Hindlimb muscle (tissue), 1 donor: Measurements from ENCODE around the gene ATP1B2. TPM values are rescaled to one million over a fixed set of nuclear protein-coding genes. Genes with fewer than 3 reads are reported as not detected.

Source experiments
- DNase-seq: peaks from one replicate; pipeline ENCODE4 v3.0.0-alpha.2; 2013
- polyA plus RNA-seq: library from polyadenylated mRNA; unstranded; fragments of 120-200 nt; gene quantifications from one replicate; pipeline ENCODE4 v1.2.1, GENCODE V29; 2013; ENCODE audit not compliant: insufficient read length

ATP1B2 gene
- polyA plus RNA-seq, 1 donor, result 33.8 TPM

GRCh38 chr17:7686222-7687071 is 35.7 kb downstream of the ATP1B2 start:
- peak; percentile 91 for DNase-seq

DNA sequence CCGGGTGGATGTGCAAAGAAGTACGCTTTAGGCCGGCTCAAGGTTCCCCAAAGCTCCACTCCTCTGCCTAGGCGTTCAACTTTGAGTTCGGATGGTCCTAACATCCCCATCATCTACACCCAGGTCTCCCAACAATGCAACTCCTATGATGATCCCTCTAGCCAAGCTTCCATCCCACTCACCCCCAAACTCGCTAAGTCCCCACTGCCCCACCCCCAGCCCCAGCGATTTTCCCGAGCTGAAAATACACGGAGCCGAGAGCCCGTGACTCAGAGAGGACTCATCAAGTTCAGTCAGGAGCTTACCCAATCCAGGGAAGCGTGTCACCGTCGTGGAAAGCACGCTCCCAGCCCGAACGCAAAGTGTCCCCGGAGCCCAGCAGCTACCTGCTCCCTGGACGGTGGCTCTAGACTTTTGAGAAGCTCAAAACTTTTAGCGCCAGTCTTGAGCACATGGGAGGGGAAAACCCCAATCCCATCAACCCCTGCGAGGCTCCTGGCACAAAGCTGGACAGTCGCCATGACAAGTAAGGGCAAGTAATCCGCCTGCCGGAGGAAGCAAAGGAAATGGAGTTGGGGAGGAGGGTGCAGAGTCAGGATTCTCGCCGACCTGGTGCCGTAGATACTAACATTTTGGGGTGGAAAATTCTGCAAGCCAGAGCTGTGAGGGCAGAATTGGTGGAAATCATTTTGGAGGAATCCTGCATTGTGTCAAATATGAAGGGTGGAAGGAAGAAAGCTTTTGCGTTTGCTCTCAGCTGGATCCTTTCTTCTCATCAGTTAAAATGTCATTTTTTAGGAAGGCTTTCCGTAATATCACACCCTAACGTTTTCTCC is 36.6 kb downstream of the ATP1B2 start, which contains the start of gene TP53:
Gene TP53, minus strand, starts transcription at position 419 of the 836 bp plus-strand sequence. CDS start 10,896 bp downstream, outside the sequence.
- DNase-seq, result peak; percentile 90

- DNase-seq, result peak; percentile 97
Observed at GRCh38 chr17:7687908-7688807, 37.4 kb downstream of the ATP1B2 start, which contains the start of gene WRAP53. TSS of gene WRAP53 (plus strand) at chr17:7688477. CDS start at chr17:7688649, 172 bp downstream.

GRCh38 chr17:7688808-7689316 is 38.1 kb downstream of the ATP1B2 start:
- DNase-seq, result no peak

- DNase-seq, result no peak
Observed at GRCh38 chr17:7695586-7695985, 44.9 kb downstream of the ATP1B2 start.

- no peak for DNase-seq
Observed at GRCh38 chr17:7697828-7698588, 47.3 kb downstream of the ATP1B2 start.

GRCh38 chr17:7700510-7700909 is 49.8 kb downstream of the ATP1B2 start:
- no peak for DNase-seq

DNA sequence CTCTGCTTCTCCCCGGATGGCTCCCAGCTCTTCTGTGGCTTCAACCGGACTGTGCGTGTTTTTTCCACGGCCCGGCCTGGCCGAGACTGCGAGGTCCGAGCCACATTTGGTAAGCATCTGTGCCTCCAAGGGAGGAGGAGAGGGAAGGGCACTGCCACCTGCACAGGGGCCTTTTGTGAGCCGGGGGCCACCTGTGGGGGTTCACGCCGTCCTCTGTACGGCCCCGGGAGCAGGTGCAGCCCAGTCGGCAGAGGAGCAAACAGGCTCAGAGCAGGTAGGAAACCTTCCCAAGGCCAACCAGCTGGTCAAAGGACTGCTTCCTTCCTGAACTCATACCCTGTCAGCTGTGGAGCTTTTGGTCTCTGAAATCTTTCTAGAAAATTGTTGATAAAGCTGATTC is 51.0 kb downstream of the ATP1B2 start:
- no peak for DNase-seq

DNA sequence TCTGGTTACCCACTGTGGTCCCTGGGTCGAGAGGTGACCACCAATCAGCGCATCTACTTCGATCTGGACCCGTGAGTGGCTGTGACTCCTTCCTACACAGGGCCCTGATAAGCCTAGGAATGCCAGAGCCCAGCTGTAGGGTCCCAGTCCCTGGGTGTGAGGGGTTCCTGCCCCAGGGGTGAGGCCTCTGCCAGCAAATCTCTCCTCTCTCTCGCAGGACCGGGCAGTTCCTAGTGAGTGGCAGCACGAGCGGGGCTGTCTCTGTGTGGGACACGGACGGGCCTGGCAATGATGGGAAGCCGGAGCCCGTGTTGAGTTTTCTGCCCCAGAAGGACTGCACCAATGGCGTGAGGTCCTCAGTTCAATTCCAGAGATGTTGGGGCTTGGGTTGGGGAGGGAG is 52.0 kb downstream of the ATP1B2 start:
- DNase-seq, result no peak

GRCh38 chr17:7703584-7704479 is 53.1 kb downstream of the ATP1B2 start:
- no peak for DNase-seq

DNA sequence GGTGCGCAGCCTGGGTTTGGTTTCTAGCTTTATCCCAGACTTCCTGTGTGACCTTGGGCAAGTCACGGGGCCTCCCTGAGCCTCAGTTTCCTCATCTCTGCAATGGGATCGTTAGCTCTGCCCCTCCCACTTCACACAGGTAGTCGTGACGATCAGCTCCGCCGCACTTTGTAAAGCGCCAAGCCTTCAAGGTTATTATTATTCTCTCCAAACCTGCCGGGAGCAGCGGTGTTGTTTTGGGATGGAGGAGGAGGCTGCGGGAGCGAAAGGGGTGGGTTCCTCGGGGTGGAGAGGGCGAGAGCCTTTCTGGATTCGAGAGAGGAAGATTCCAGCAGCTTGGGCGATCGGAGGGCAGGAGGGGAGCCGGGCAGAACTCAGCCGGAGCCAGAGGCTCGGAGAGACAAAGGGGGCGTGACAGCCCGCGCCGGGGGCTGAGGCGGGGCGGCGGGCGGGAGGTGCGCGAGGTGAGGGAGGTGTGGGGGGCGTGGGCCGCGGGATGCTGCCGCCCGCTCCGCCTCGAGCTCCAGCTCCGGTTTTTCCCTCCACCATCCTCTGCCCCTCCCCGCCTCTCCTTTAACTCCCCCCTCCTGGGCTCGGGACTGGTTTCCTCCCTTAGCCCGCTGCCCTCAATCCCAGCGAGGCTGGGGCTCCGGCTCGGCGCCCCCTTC is 54.0 kb downstream of the ATP1B2 start, which contains the start of gene EFNB3:
Gene EFNB3, plus strand, starts transcription at position 602 of the 668 bp plus-strand sequence. CDS start 397 bp downstream, outside the sequence.
- peak; percentile 57 for DNase-seq

DNA sequence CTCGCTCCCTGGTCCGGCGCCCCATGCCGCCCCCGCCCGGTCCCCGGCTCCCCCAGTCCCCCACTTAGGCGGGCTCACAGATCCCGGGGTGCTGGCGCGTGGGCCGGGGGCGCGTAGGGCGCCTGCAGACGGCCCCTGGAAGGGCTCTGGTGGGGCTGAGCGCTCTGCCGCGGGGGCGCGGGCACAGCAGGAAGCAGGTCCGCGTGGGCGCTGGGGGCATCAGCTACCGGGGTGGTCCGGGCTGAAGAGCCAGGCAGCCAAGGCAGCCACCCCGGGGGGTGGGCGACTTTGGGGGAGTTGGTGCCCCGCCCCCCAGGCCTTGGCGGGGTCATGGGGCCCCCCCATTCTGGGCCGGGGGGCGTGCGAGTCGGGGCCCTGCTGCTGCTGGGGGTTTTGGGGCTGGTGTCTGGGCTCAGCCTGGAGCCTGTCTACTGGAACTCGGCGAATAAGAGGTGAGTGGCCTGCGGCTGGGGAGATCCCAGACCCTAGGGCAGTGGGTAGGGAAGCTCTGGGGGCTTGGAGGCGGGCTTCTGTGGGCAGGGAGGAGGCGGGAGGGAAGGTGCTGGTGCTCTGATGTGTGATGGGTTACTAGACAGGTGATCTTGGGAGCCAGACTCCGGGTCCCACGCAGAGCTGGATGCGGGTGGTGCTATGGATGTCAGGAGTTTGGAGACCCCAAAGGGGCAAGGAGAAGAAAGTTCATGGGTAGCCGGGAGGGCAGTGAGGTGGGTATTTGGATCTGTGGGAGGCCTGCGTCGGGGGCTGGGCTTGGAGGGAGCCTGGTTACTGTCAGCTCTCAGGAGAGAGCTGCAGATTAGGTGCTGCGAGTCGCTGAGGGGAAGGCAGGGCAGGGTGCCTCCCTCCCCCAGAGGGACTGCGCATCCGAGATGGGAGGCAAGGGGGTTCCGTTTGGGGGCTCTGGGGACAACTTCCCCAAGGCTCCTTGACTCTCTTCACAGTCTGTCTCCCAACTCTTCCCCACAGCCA is 54.8 kb downstream of the ATP1B2 start:
- no peak for DNase-seq

- DNase-seq, result no peak
Observed at GRCh38 chr17:7706631-7707354, 56.1 kb downstream of the ATP1B2 start.
